Gastroesophageal sphincter (tissue), 4 donors: Measurements from ENCODE around the gene SFI1. TPM values are rescaled to one million over a fixed set of nuclear protein-coding genes. Genes with fewer than 3 reads are reported as not detected.
"Not testable (repeated sequence)": the region's sequence is repeated elsewhere in the genome, so short reads cannot be mapped to it uniquely, and the experiment has no call there.

Experiments used
- ATAC-seq: fragments of 150-250 bp; one replicate; pipeline ENCODE4 v1.9.1; 2016; ENCODE audit warnings: mild to moderate bottlenecking, moderate library complexity
- H3K27ac ChIP-seq, 4 donors: fragments of 200-600 bp; sonication (generic) in 3 of 4; 1 replicate in 3 of 4; 2 replicates in 1 of 4; pipeline ENCODE4 v1.5.1; 2016 to 2019
- H3K27me3 ChIP-seq: fragments of 200-600 bp; sonication (generic); one replicate; pipeline ENCODE4 v1.5.1; 2019
- H3K36me3 ChIP-seq, 2 donors: fragments of 200-600 bp; sonication (generic); one replicate each; pipeline ENCODE4 v1.5.1; 2019; ENCODE audit warnings: control low read depth in 1 of 2
- H3K4me1 ChIP-seq, 3 donors: fragments of 200-600 bp; sonication (generic); 1 replicate in 2 of 3; 2 replicates in 1 of 3; pipeline ENCODE4 v1.5.1; 2016 to 2019; ENCODE audit warnings: control low read depth in 2 of 3
- H3K4me3 ChIP-seq, 2 donors: fragments of 200-600 bp; sonication (generic); one replicate each; pipeline ENCODE4 v1.5.1; 2019; ENCODE audit warnings: mild to moderate bottlenecking in 1 of 2, moderate library complexity in 1 of 2
- H3K9me3 ChIP-seq, 3 donors: fragments of 200-600 bp; sonication (generic); one replicate each; pipeline ENCODE4 v1.5.1; 2017 to 2019; ENCODE audit warnings: control low read depth in 2 of 3
- CTCF ChIP-seq, 4 experiments: fragments of 200-600 bp in 2 of 4; fragments of 450-650 bp in 2 of 4; sonication (generic) in 1 of 4; IDR thresholded peaks; one replicate each; pipeline ENCODE4 v1.5.1; 2017 to 2019; ENCODE audit warnings: antibody characterized with exemption in 4 of 4, mild to moderate bottlenecking in 2 of 4, moderate library complexity in 2 of 4
- EP300 ChIP-seq: sonication (generic); formaldehyde crosslinking; IDR thresholded peaks from one replicate; pipeline ENCODE4 v1.6.1; 2017; ENCODE audit warnings: antibody characterized with exemption, mild to moderate bottlenecking
- POLR2A ChIP-seq, 2 donors: fragments of 450-650 bp; IDR thresholded peaks; one replicate each; pipeline ENCODE4 v1.6.1; 2017; ENCODE audit warnings: antibody characterized with exemption in 2 of 2, mild to moderate bottlenecking in 2 of 2, moderate library complexity in 1 of 2
- POLR2AphosphoS5 ChIP-seq: sonication (generic); formaldehyde crosslinking; IDR thresholded peaks from one replicate; pipeline ENCODE4 v1.6.1; 2017; ENCODE audit warnings: antibody characterized with exemption
- WGBS, 2 donors: methylation state at CpG; one replicate each; pipeline ENCODE4 v1.1.5; 2018; ENCODE audit warnings: low coverage in 1 of 2; 5-methylcytosine and 5-hydroxymethylcytosine counted together
- total RNA-seq, 4 donors: library from RNA; depleted of rRNA; stranded (reverse); fragments of >200 nt; gene quantifications; one replicate each; pipeline ENCODE4 v1.1.0, GENCODE V29; 2016

SFI1 gene
- total RNA-seq, 4 donors from 2014 or later: 14.4 to 54.8 (median 20.0) TPM

GRCh38 chr22:31586137-31586920 lies 90.0 kb downstream of the SFI1 start:
- Histone ChIP-seq H3K36me3 (peaks cover 0 to 64% of the 10 kb centered on the region in 2 donors), H3K27me3 (no peaks in the 10 kb centered on the region), H3K4me1 (no peaks in the 10 kb centered on the region), H3K4me3 (no peak overlapping the region), H3K27ac (no peak overlapping the region), H3K9me3 (no peaks in the 10 kb centered on the region)
- 82 to 87% methylated on average over 5 to 6 of the region's 7 CpGs for WGBS, 2 donors
- TF ChIP-seq POLR2AphosphoS5 (no peak), POLR2A (IDR thresholded peaks at IDR 0.05) (no peak), EP300 (no peak), CTCF (IDR thresholded peaks at IDR 0.05) (no peak)
- peak; percentile 28 for ATAC-seq

- TF ChIP-seq POLR2AphosphoS5 (no peak), CTCF (IDR thresholded peaks at IDR 0.05) (no peak), POLR2A (IDR thresholded peaks at IDR 0.05) (no peak), EP300 (no peak)
- 73 to 75% methylated on average over 6 of the region's 6 CpGs for WGBS, 2 donors
Measured at GRCh38 chr22:31588970-31589675, 92.8 kb downstream of the SFI1 start.

GRCh38 chr22:31590161-31590560 lies 93.8 kb downstream of the SFI1 start:
- no CpG with 5 or more reads among the region's 2 CpGs for WGBS, 2 donors
- H3K4me3 ChIP-seq, H3K27ac ChIP-seq, ATAC-seq, H3K4me1 ChIP-seq, H3K27me3 ChIP-seq, H3K9me3 ChIP-seq: not testable (repeated sequence)
- peaks cover 0 to 45% of the 10 kb centered on the region in 2 donors for H3K36me3 ChIP-seq

More at GRCh38 chr22:31588970-31589675, 92.8 kb downstream of the SFI1 start:
- ATAC-seq: no peak
- Histone ChIP-seq H3K36me3 (peaks cover 0 to 54% of the 10 kb centered on the region in 2 donors), H3K4me1 (no peaks in the 10 kb centered on the region), H3K9me3 (no peaks in the 10 kb centered on the region), H3K27ac (no peak overlapping the region), H3K4me3 (no peak overlapping the region), H3K27me3 (no peaks in the 10 kb centered on the region)

GRCh38 chr22:31595271-31595670 lies 98.9 kb downstream of the SFI1 start:
- 100% methylated on average over 2 of the region's 2 CpGs; no CpG with 5 or more reads in 1 of the 2 donors for WGBS, 2 donors
- H3K36me3 ChIP-seq: no peaks in the 10 kb centered on the region
- no peaks in the 10 kb centered on the region for H3K4me1 ChIP-seq
- no peaks in the 10 kb centered on the region for H3K9me3 ChIP-seq
- no peak for TF ChIP-seq CTCF (IDR thresholded peaks at IDR 0.05)
- no peak for TF ChIP-seq EP300
- TF ChIP-seq POLR2A (IDR thresholded peaks at IDR 0.05): no peak
- no peak for TF ChIP-seq POLR2AphosphoS5
- H3K27ac ChIP-seq: no peak overlapping the region
- ATAC-seq: no peak
- no peaks in the 10 kb centered on the region for H3K27me3 ChIP-seq
- no peak overlapping the region for H3K4me3 ChIP-seq

- 26 to 35% methylated on average over 4 to 8 of the region's 11 CpGs for WGBS, 2 donors
- no peak overlapping the region for H3K4me3 ChIP-seq
- no peaks in the 10 kb centered on the region for H3K27me3 ChIP-seq
- ATAC-seq: peak; percentile 88
- TF ChIP-seq POLR2AphosphoS5 (peak; percentile 89), CTCF (IDR thresholded peaks at IDR 0.05) (no peak)
- peaks cover 0 to 14% (median 3%) of the 10 kb centered on the region in 3 donors for H3K4me1 ChIP-seq
- H3K27ac ChIP-seq: peak overlapping the region in 3 of 4 donors; percentile 73 to 78 (median 77)
- H3K36me3 ChIP-seq: peaks cover 0 to 50% of the 10 kb centered on the region in 2 donors
- H3K9me3 ChIP-seq: no peaks in the 10 kb centered on the region
Measured at GRCh38 chr22:31602259-31602952, 106.1 kb downstream of the SFI1 start.
